Fibroblast of skin of right quadriceps (primary cell): ENCODE results near the gene AGMO.
A peak's percentile ranks its signal among the peaks of the same experiment; 100 is the strongest.

Source experiments
- DNase-seq: peaks from one replicate; pipeline ENCODE4 v3.0.0-alpha.2; 2013

The AGMO gene

GRCh38 chr7:15446722-15447121, 115.1 kb downstream of the AGMO start:
- no peak for DNase-seq

- DNase-seq, result peak; percentile 6
Measured at GRCh38 chr7:15446280-15446679, 115.5 kb downstream of the AGMO start.

DNA sequence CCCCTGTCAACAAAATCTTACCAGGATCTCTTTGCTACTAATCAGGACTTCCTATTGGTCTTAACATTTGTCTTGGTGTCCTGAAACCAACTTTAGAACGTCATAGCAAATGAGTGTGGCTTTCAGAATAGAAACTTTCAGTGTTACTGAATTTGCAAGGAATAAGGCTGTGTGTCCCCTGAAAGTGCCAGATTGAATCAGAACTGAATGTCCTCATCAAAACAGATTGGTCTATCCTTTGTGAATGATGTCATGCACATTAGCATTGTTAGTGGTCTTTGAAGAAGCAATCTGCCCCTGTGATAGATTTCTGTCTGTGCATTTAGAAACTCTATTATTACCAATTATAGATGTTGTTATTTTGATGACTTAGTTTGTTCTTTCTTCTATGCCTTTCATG, 119.9 kb downstream of the AGMO start:
- no peak for DNase-seq

DNA sequence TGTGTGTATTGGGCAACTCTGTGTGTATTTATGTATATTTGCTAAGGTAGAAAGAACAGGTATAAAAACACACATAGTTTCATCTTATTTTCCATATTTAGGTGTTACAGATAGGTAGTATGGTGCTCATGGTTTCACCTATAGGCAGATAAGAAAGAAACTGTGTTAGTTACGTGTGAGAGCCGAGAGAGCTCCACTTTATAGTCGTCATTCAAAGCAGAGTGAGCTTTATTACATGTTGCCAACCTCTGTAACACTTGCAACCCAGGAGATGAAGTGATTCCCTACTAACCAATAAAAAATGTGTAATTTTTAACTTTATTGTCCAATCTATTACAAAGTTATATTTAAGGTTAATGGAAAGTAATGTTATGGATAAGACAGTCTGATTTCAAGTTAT, 121.3 kb downstream of the AGMO start:
- DNase-seq, result no peak

- no peak for DNase-seq
Measured at GRCh38 chr7:15439853-15440252, 122.0 kb downstream of the AGMO start.

- no peak for DNase-seq
Measured at GRCh38 chr7:15433151-15433550, 128.7 kb downstream of the AGMO start.

DNA sequence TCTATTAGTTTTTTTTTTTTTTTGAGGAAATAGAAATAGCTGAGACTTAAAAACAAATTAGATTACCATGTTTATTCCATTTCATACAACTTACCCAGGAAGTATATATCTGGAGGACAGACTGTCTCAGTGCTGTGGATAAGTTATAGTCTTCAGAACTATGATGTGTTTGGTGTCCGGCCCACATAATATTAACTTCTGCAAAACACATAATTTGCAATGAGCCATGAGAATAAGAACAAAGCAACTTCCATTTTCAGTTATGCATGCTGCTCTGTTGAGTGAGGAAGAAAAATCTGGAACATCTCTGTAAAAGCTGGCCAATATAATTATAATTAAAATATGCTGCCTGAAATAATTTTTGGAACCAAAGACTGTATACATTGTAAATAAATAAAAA, 130.9 kb downstream of the AGMO start:
- DNase-seq, result no peak

- no peak for DNase-seq
Measured at GRCh38 chr7:15430191-15430590, 131.6 kb downstream of the AGMO start.

DNA sequence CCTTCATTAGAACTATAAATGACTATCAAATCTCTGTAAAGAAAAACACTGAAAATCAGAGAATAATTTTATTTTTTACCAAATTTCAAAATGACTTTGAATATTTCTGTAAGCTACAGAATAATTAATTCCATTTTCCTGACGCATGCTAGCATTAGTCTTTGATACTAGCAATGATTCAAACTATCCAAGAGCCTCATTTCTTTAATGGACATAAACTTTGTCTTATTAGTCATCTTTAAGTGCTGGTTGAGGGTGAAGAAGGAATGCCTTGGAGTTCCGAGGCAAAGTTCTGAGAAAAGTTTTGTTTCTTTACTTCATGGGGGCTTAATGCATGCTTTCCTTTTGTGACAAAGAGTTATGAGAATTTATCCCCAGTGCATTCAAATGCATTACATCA, 137.3 kb downstream of the AGMO start:
- peak; percentile 62 for DNase-seq

DNA sequence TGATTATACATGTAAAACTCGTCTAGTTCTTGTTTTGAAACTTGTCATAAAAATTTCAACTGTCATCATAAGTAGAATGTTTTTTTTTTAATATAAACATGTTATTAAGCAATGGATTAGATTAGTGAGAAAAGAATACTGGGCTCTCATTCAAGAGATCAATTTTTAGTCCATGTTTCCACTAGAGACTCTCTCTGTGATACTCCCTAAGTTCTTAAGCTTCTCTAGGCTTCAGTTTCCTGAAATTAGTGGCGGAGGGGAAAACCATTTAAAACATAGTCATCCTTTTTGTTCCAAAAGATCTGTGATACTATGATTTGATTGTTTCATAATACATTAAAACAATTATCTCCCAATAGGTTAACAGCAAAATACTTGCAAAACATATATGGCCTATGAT, 142.2 kb downstream of the AGMO start:
- no peak for DNase-seq

GRCh38 chr7:15418264-15418663, 143.6 kb downstream of the AGMO start:
- no peak for DNase-seq

- no peak for DNase-seq
Measured at GRCh38 chr7:15417341-15417988, 144.3 kb downstream of the AGMO start.

- DNase-seq, result no peak
Measured at GRCh38 chr7:15411019-15411418, 150.8 kb downstream of the AGMO start.

- DNase-seq, result no peak
Measured at GRCh38 chr7:15407910-15408309, 153.9 kb downstream of the AGMO start.

DNA sequence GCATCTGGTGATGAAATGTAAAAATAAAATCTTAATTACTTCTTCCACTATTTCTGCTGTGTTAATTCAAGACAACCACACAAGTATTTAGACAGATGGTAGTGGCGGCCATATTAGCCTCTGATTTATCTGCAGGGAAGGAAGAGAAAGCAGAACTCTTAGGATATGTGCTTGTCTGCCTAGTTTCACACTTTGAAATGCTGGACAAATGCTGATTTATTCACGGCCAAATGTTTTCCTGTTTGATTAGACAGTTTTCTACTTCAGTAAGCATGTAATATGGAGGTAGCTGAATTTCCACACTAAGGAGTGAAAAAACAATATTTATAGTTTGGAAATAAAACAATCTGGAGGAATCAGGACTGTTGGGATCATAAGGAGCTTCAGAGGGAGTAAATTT, 158.1 kb downstream of the AGMO start:
- DNase-seq, result no peak

DNA sequence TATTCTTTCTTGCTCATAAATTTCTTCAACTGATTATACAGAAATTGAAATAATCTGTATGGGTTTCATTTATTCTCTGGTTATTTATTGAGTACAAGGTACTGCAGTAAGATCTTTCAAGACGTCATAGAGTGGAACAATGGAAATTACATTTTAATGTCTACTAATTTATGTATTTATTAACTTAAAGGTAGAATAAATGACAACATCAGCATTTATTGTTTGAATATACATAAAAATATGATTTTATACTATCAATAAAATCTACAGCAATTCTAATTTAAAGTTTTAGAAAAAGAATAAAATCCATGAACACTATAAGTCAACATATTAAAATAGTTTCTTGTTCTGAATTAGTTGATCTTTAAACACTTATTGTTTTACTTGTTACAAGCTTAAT, 158.5 kb downstream of the AGMO start:
- DNase-seq, result no peak

- no peak for DNase-seq
Measured at GRCh38 chr7:15402436-15403136, 159.2 kb downstream of the AGMO start.

DNA sequence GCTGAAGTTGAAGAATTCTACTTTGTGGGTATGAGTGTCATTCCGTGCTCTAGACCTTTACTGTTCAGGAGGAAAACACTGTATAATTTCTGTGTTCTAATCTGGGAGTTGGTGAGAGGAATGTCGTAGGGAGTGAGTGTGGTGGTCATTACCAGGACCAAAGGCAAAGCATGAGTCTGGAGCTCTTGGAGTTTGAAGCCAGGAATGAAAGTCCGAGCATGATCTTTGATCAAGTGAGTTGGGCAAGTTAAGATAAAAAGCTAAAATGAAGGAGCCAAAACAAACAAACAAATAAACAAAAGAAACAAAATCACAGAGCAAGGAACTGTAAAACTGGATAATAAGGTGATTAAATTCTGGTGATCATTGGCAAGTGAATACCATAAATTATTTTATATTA, 161.4 kb downstream of the AGMO start:
- DNase-seq, result no peak

- DNase-seq, result peak; percentile 14
Measured at GRCh38 chr7:15399441-15399840, 162.4 kb downstream of the AGMO start.

- DNase-seq, result no peak
Measured at GRCh38 chr7:15397922-15398760, 163.7 kb downstream of the AGMO start.

DNA sequence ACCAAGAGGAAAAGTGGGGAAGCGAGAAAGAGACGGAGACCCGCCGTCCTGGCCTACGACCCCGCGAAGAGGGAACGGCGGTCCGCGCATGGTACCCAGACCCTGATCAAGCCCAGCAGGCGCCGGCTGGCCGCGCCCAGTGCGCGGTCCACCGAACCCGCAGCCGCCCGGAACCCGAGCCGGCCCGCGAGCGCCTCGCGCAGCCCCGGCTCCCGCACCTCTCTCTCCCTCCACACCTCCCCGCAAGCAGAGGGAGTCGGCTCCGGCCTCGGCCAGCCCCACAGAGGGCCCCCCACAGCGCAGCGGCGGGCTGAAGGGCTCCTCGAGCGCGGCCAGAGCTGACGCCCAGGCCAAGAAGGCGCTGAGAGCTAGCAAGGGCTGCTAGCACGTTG, 164.7 kb downstream of the AGMO start:
- DNase-seq, result no peak

- no peak for DNase-seq
Measured at GRCh38 chr7:15396210-15397158, 165.3 kb downstream of the AGMO start.

DNA sequence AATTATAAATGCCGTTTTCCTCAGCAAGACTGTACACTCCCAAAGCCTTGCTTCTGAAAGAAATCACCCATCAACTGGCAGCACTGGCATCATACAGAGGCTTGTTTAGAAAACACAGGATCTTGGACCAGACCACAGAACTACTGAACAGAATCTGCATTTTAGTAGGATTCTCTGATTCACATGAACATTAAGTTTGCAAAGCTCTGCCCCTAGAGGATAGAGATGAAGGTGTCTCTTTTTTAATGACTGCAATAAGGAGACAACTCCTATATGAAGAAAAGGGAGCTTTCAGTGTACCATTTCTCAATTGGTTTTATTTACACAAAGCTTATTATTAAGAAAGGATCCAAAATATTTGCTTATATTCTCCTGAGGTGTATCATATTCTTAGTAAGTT, 172.7 kb downstream of the AGMO start:
- no peak for DNase-seq
